A549 (cell line): ENCODE results near the gene TCERG1L. TPM values are rescaled to one million over a fixed set of nuclear protein-coding genes. Genes with fewer than 3 reads are reported as not detected.

Source experiments
- ATAC-seq, 2 experiments: fragments of 200-7000 bp in 1 of 2; fragments of >200 bp in 1 of 2; cut with Nextera tagmentation in 1 of 2; cut with Tn5 transposase in 1 of 2; 3 replicates each; pipeline versions ENCODE4 v1.8.0 to v1.9.1; 2018 to 2020; ENCODE audit warnings: mild to moderate bottlenecking in 1 of 2, moderate library complexity in 1 of 2
- CTCF ChIA-PET: fragments of 300-600 bp; sonication (Branson Sonifier 250); formaldehyde crosslinking; extraction: SDS; loops from one replicate; lab custom pipeline; 2021; ENCODE audit warnings: antibody characterized with exemption, inconsistent platforms; lab: Yijun Ruan, JAX
- POLR2A ChIA-PET: fragments of 350-600 bp; formaldehyde crosslinking; extraction: SDS; loops from one replicate; lab custom pipeline; 2021; ENCODE audit warnings: antibody characterized with exemption, inconsistent platforms; lab: Yijun Ruan, JAX
- DNase-seq, 2 experiments: peaks; one replicate each; pipeline versions ENCODE4 v3.0.0 to v3.0.0-alpha.2; 2011 to 2016; ENCODE audit warnings: low read depth in 1 of 2, low spot score in 1 of 2
- FAIRE-seq: peaks from 2 replicates; lab custom pipeline; 2011; peaks lifted over from hg19 to GRCh38; lab: Jason Lieb, UNC
- H3K27ac ChIP-seq, 2 experiments: fragments of >200 bp; sonication (Bioruptor Twin); formaldehyde crosslinking; 3 replicates each; pipeline ENCODE4 v1.5.1; 2016 to 2017
- H3K4me1 ChIP-seq: fragments of >200 bp; sonication (Bioruptor Twin); formaldehyde crosslinking; 3 replicates; pipeline ENCODE4 v1.6.1; 2016
- H3K4me2 ChIP-seq: fragments of >200 bp; sonication (Bioruptor Twin); formaldehyde crosslinking; 3 replicates; pipeline ENCODE4 v1.6.1; 2016
- H3K4me3 ChIP-seq: fragments of >200 bp; sonication (Bioruptor Twin); formaldehyde crosslinking; 3 replicates; pipeline ENCODE4 v1.5.1; 2016
- H3K9me3 ChIP-seq: fragments of >200 bp; sonication (Bioruptor Twin); formaldehyde crosslinking; 3 replicates; pipeline ENCODE4 v1.6.1; 2016
- BCL3 ChIP-seq: fragments of >200 bp; sonication (Bioruptor Twin); formaldehyde crosslinking; IDR thresholded peaks from 3 replicates; pipeline ENCODE4 v1.6.1; 2016
- BHLHE40 ChIP-seq: IDR thresholded peaks from 2 replicates; pipeline ENCODE4 v1.6.1; 2012; ENCODE audit warnings: low read depth, low read length, inconsistent platforms
- CBX2 ChIP-seq: fragments of 200-600 bp; sonication (generic); IDR thresholded peaks from 2 replicates; pipeline ENCODE4 v1.6.1; 2016; ENCODE audit warnings: low read depth, mild to moderate bottlenecking, borderline replicate concordance
- CBX8 ChIP-seq: fragments of 200-600 bp; sonication (generic); IDR thresholded peaks from 2 replicates; pipeline ENCODE4 v1.6.1; 2016
- E2F6 ChIP-seq: IDR thresholded peaks from 2 replicates; pipeline ENCODE4 v1.6.1; 2012; ENCODE audit warnings: low read depth, borderline replicate concordance
- EHF ChIP-seq: fragments of 250-450 bp; sonication (Bioruptor Pico); IDR thresholded peaks from 2 replicates; pipeline ENCODE4 v1.5.0; 2020; ENCODE audit warnings: mild to moderate bottlenecking
- EHMT2 ChIP-seq: fragments of 200-600 bp; sonication (generic); IDR thresholded peaks from 2 replicates; pipeline ENCODE4 v1.6.1; 2016; ENCODE audit warnings: antibody characterized with exemption, low read depth, mild to moderate bottlenecking, moderate library complexity
- EP300 ChIP-seq, 2 experiments: fragments of >200 bp; sonication (Bioruptor Twin); formaldehyde crosslinking; IDR thresholded peaks; 2 replicates in 1 of 2; 3 replicates in 1 of 2; pipeline ENCODE4 v1.6.1; 2016 to 2017
- ESRRA ChIP-seq: fragments of 150-350 bp; IDR thresholded peaks from 2 replicates; pipeline ENCODE4 v1.6.1; 2014; ENCODE audit warnings: mild to moderate bottlenecking, low read length, borderline replicate concordance
- FOSL2 ChIP-seq, 2 experiments: fragments of 450-650 bp in 1 of 2; fragments of >200 bp in 1 of 2; sonication (Bioruptor Twin) in 1 of 2; formaldehyde crosslinking; IDR thresholded peaks; 2 replicates each; pipeline versions ENCODE4 v1.5.0 to v1.6.1; 2016 to 2020; ENCODE audit warnings: mild to moderate bottlenecking in 1 of 2, moderate library complexity in 1 of 2
- GATA3 ChIP-seq: IDR thresholded peaks from 2 replicates; pipeline ENCODE4 v1.6.1; 2012; ENCODE audit warnings: borderline replicate concordance
- HDAC2 ChIP-seq: fragments of 200-600 bp; sonication (generic); IDR thresholded peaks from 2 replicates; pipeline ENCODE4 v1.6.1; 2016
- HES2 ChIP-seq: fragments of >200 bp; sonication (Bioruptor Twin); formaldehyde crosslinking; IDR thresholded peaks from 2 replicates; pipeline ENCODE4 v1.6.1; 2016
- HOXB13 ChIP-seq: fragments of 250-450 bp; sonication (Bioruptor Pico); IDR thresholded peaks from 2 replicates; pipeline ENCODE4 v1.5.0; 2020; ENCODE audit warnings: low read depth, mild to moderate bottlenecking, moderate library complexity
- JUN ChIP-seq, 2 experiments: fragments of >200 bp; sonication (Bioruptor Twin); formaldehyde crosslinking; IDR thresholded peaks; 2 replicates in 1 of 2; 3 replicates in 1 of 2; pipeline ENCODE4 v1.6.1; 2016 to 2017
- KDM1A ChIP-seq: fragments of 200-600 bp; sonication (generic); IDR thresholded peaks from 2 replicates; pipeline ENCODE4 v1.6.1; 2016; ENCODE audit warnings: low read depth, mild to moderate bottlenecking
- KDM5A ChIP-seq: fragments of 200-600 bp; sonication (generic); IDR thresholded peaks from 2 replicates; pipeline ENCODE4 v1.6.1; 2016; ENCODE audit warnings: antibody characterized with exemption, mild to moderate bottlenecking
- MAZ ChIP-seq: fragments of 150-350 bp; IDR thresholded peaks from 2 replicates; pipeline ENCODE4 v1.6.1; 2014; ENCODE audit warnings: antibody characterized with exemption, low read depth, low read length, borderline replicate concordance
- MYC ChIP-seq: IDR thresholded peaks from 2 replicates; pipeline ENCODE4 v1.6.1; 2012; ENCODE audit warnings: mild to moderate bottlenecking, inconsistent platforms, low read length, improper control_type of control experiment, borderline replicate concordance
- NPAS2 ChIP-seq: fragments of 250-450 bp; sonication (Bioruptor Pico); IDR thresholded peaks from 2 replicates; pipeline ENCODE4 v1.8.0; 2022; ENCODE audit warnings: mild to moderate bottlenecking, moderate library complexity, borderline replicate concordance
- PBX3 ChIP-seq: IDR thresholded peaks from 2 replicates; pipeline ENCODE4 v1.6.1; 2012
- PHF8 ChIP-seq: fragments of 200-600 bp; sonication (generic); IDR thresholded peaks from 2 replicates; pipeline ENCODE4 v1.6.1; 2016; ENCODE audit warnings: low read depth, mild to moderate bottlenecking, antibody characterized with exemption, moderate library complexity, borderline replicate concordance
- POLR2A ChIP-seq: IDR thresholded peaks from 2 replicates; pipeline ENCODE4 v1.6.1; 2012; ENCODE audit warnings: mild to moderate bottlenecking, low read length
- TFCP2L1 ChIP-seq: fragments of 250-450 bp; sonication (Bioruptor Pico); IDR thresholded peaks from 2 replicates; pipeline ENCODE4 v1.5.0; 2021; ENCODE audit warnings: mild to moderate bottlenecking
- TP53 ChIP-seq: fragments of 250-450 bp; sonication (Bioruptor Pico); IDR thresholded peaks from 2 replicates; pipeline ENCODE4 v1.5.0; 2021; ENCODE audit warnings: mild to moderate bottlenecking, moderate library complexity
- WGBS: methylation state at CpG from one replicate; pipeline ENCODE4 v1.1.6; 2017; ENCODE audit errors: missing lambda C conversion rate; 5-methylcytosine and 5-hydroxymethylcytosine counted together
- polyA plus RNA-seq, 4 experiments: library from polyadenylated mRNA; depleted of rRNA in 3 of 4; stranded (reverse); fragments of >200 nt; fragmentation: RNase III in 1 of 4; extraction: RNeasy Plus Mini Kit Qiagen cat#74134 plus additional on column Dnase treatment in 1 of 4; gene quantifications; 2 replicates in 3 of 4; 3 replicates in 1 of 4; pipeline ENCODE4 v1.2.3, GENCODE V29; 2011 to 2017

Gene TCERG1L
- polyA plus RNA-seq, 2 of the 4 experiments (the other 2 are of a cell fraction) = not detected

- FAIRE-seq (no peak), DNase-seq (no peak), ATAC-seq (no peak)
- ChIA-PET POLR2A (no interaction called here), CTCF (no interaction called here)
- Histone ChIP-seq H3K27ac (no peak overlapping the region), H3K9me3 (no peaks in the 10 kb centered on the region), H3K4me2 (no peak overlapping the region), H3K4me1 (no peaks in the 10 kb centered on the region), H3K4me3 (no peak overlapping the region)
- no peak for TF ChIP-seq HES2
- TF ChIP-seq MYC = no peak
- TF ChIP-seq ESRRA = no peak
- TF ChIP-seq EHF (CRISPR knock-in tag) = no peak
- no peak for TF ChIP-seq TP53 (CRISPR knock-in tag)
- no peak for TF ChIP-seq PBX3
- TF ChIP-seq MAZ = no peak
- TF ChIP-seq KDM1A = no peak
- no peak for TF ChIP-seq POLR2A
- TF ChIP-seq HOXB13 (CRISPR knock-in tag) = no peak
- TF ChIP-seq KDM5A = no peak
- TF ChIP-seq EP300 (IDR thresholded peaks at IDR 0.05) = no peak
- TF ChIP-seq PHF8 = no peak
- WGBS = 18% methylated on average over 4 of the region's 4 CpGs
Measured at GRCh38 chr10:131254859-131255252, 56.7 kb downstream of the TCERG1L start.

- Histone ChIP-seq H3K9me3 (no peaks in the 10 kb centered on the region), H3K27ac (no peak overlapping the region), H3K4me3 (no peak overlapping the region), H3K4me2 (no peak overlapping the region), H3K4me1 (no peaks in the 10 kb centered on the region)
- CTCF ChIA-PET = no interaction called here
- DNase-seq = no peak
- POLR2A ChIA-PET = no interaction called here
- 27% methylated on average over 22 of the region's 22 CpGs for WGBS
- TF ChIP-seq BCL3 (no peak), CBX8 (no peak), EHF (CRISPR knock-in tag) (no peak), KDM1A (no peak), TP53 (CRISPR knock-in tag) (no peak), E2F6 (no peak), EHMT2 (no peak), MYC (no peak), HDAC2 (no peak), JUN (IDR thresholded peaks at IDR 0.05) (no peak), NPAS2 (CRISPR knock-in tag) (no peak), EP300 (IDR thresholded peaks at IDR 0.05) (no peak), TFCP2L1 (CRISPR knock-in tag) (no peak), GATA3 (no peak), BHLHE40 (no peak), ESRRA (no peak), CBX2 (no peak), MAZ (no peak), FOSL2 (IDR thresholded peaks at IDR 0.05) (no peak), FOSL2 (CRISPR knock-in tag; IDR thresholded peaks at IDR 0.05) (no peak)
- ATAC-seq = no peak
- FAIRE-seq = no peak
Measured at GRCh38 chr10:131253931-131254858, 57.3 kb downstream of the TCERG1L start.
